GM23338 (cell line): ENCODE data around the gene FBXO17. TPM values are rescaled to one million over a fixed set of nuclear protein-coding genes. Genes with fewer than 3 reads are reported as not detected.

Experiments used
- ATAC-seq: fragments of 200-7000 bp; cut with Tn5 transposase; 3 replicates; pipeline ENCODE4 v1.9.1; 2020
- DNase-seq: peaks from one replicate; pipeline ENCODE4 v3.0.0-alpha.2; 2015; ENCODE audit warnings: low spot score
- H2AFZ ChIP-seq: fragments of 200-600 bp; sonication (generic); 2 replicates; pipeline ENCODE4 v1.8.0; 2016; ENCODE audit warnings: antibody characterized with exemption, mild to moderate bottlenecking, moderate library complexity
- H3F3A ChIP-seq: fragments of 200-600 bp; sonication (generic); replicated peaks from 2 replicates; pipeline ENCODE4 v1.8.0; 2017; ENCODE audit warnings: antibody characterized with exemption, mixed run types, low read depth
- H3K27ac ChIP-seq: fragments of 200-600 bp; sonication (generic); 2 replicates; pipeline ENCODE4 v1.6.1; 2016; ENCODE audit warnings: low read depth
- H3K27me3 ChIP-seq: fragments of 200-600 bp; sonication (generic); 2 replicates; pipeline ENCODE4 v1.8.0; 2016; ENCODE audit warnings: mild to moderate bottlenecking, mixed run types, moderate library complexity; ENCODE audit not compliant: insufficient read depth
- H3K36me3 ChIP-seq: fragments of 200-600 bp; sonication (generic); 2 replicates; pipeline ENCODE4 v1.8.0; 2016; ENCODE audit warnings: mild to moderate bottlenecking; ENCODE audit not compliant: insufficient read depth
- H3K4me1 ChIP-seq: fragments of 200-600 bp; sonication (generic); 2 replicates; pipeline ENCODE4 v1.8.0; 2016; ENCODE audit warnings: mild to moderate bottlenecking, moderate library complexity; ENCODE audit not compliant: insufficient read depth
- H3K4me2 ChIP-seq: fragments of 200-600 bp; sonication (generic); 2 replicates; pipeline ENCODE4 v1.7.1; 2017; ENCODE audit warnings: mixed run types
- H3K4me3 ChIP-seq: fragments of 200-600 bp; sonication (generic); 2 replicates; pipeline ENCODE4 v1.6.1; 2016; ENCODE audit warnings: mixed run types
- H3K79me2 ChIP-seq: fragments of 200-600 bp; sonication (generic); replicated peaks from 2 replicates; pipeline ENCODE4 v1.8.0; 2017; ENCODE audit warnings: mild to moderate bottlenecking; ENCODE audit not compliant: insufficient read depth
- H3K9me2 ChIP-seq: fragments of 200-600 bp; sonication (generic); 2 replicates; pipeline ENCODE4 v1.8.0; 2017; ENCODE audit not compliant: insufficient read depth
- H4K20me1 ChIP-seq: fragments of 200-600 bp; sonication (generic); replicated peaks from 2 replicates; pipeline ENCODE4 v1.8.0; 2017; ENCODE audit warnings: mild to moderate bottlenecking; ENCODE audit not compliant: insufficient read depth
- H3K27ac Mint-ChIP-seq: 2 replicates; pipeline ENCODE4 v1.8.0; 2020; ENCODE audit warnings: inconsistent platforms, mild to moderate bottlenecking, moderate library complexity, mixed read lengths
- H3K27me3 Mint-ChIP-seq: 3 replicates; pipeline ENCODE4 v1.8.0; 2022; ENCODE audit warnings: low read depth, mild to moderate bottlenecking, moderate library complexity, mixed read lengths, inconsistent platforms; ENCODE audit not compliant: insufficient read depth, poor library complexity
- H3K36me3 Mint-ChIP-seq: 3 replicates; pipeline ENCODE4 v1.8.0; 2021; ENCODE audit warnings: low read depth, mild to moderate bottlenecking, inconsistent platforms, moderate library complexity, mixed read lengths
- H3K4me1 Mint-ChIP-seq: 3 replicates; pipeline ENCODE4 v1.8.0; 2020; ENCODE audit warnings: mild to moderate bottlenecking, inconsistent platforms, mixed read lengths
- H3K4me3 Mint-ChIP-seq: 3 replicates; pipeline ENCODE4 v1.8.0; 2021; ENCODE audit warnings: moderate library complexity, mild to moderate bottlenecking, inconsistent platforms, mixed read lengths
- H3K9me3 Mint-ChIP-seq: 3 replicates; pipeline ENCODE4 v1.8.0; 2020; ENCODE audit warnings: moderate library complexity, mild to moderate bottlenecking, inconsistent platforms, mixed read lengths
- CREB1 ChIP-seq: fragments of 250-450 bp; sonication (Bioruptor Pico); IDR thresholded peaks from 2 replicates; pipeline ENCODE4 v1.5.0; 2020; ENCODE audit warnings: low read depth, mild to moderate bottlenecking, moderate library complexity
- CTCF ChIP-seq, 2 experiments: fragments of 200-600 bp in 1 of 2; sonication (generic) in 1 of 2; conservative IDR thresholded peaks; 2 replicates each; pipeline versions ENCODE4 v1.5.1 to v1.6.1; 2016 to 2017; ENCODE audit warnings: antibody characterized with exemption in 2 of 2, low read depth in 2 of 2, mild to moderate bottlenecking in 2 of 2, moderate library complexity in 1 of 2
- ETS1 ChIP-seq: IDR thresholded peaks from 2 replicates; pipeline ENCODE4 v1.6.1; 2016; ENCODE audit warnings: antibody characterized with exemption
- EZH2 ChIP-seq: fragments of 200-600 bp; sonication (generic); IDR thresholded peaks from one replicate; pipeline ENCODE4 v1.8.0; 2017; ENCODE audit warnings: antibody characterized with exemption, mild to moderate bottlenecking, low read depth; ENCODE audit not compliant: unreplicated experiment
- EZH2phosphoT487 ChIP-seq: fragments of 200-600 bp; sonication (generic); IDR thresholded peaks from one replicate; pipeline ENCODE4 v1.8.1; 2018; ENCODE audit warnings: antibody characterized with exemption; ENCODE audit not compliant: unreplicated experiment
- JUNB ChIP-seq: IDR thresholded peaks from one replicate; pipeline ENCODE4 v1.6.1; 2016; ENCODE audit warnings: antibody characterized with exemption; ENCODE audit not compliant: unreplicated experiment
- NANOG ChIP-seq: IDR thresholded peaks from 2 replicates; pipeline ENCODE4 v1.6.1; 2016; ENCODE audit warnings: antibody characterized with exemption, borderline replicate concordance
- POLR2AphosphoS5 ChIP-seq: IDR thresholded peaks from 2 replicates; pipeline ENCODE4 v1.6.1; 2016; ENCODE audit warnings: antibody characterized with exemption, low read depth
- STAT1 ChIP-seq: IDR thresholded peaks from one replicate; pipeline ENCODE4 v1.6.1; 2016; ENCODE audit warnings: antibody characterized with exemption; ENCODE audit not compliant: unreplicated experiment
- ZNF114 ChIP-seq: fragments of 250-450 bp; sonication (Bioruptor Pico); IDR thresholded peaks from 2 replicates; pipeline ENCODE4 v1.5.0; 2020; ENCODE audit warnings: mild to moderate bottlenecking, moderate library complexity
- ZNF331 ChIP-seq: fragments of 250-450 bp; sonication (Bioruptor Pico); IDR thresholded peaks from 2 replicates; pipeline ENCODE4 v1.5.0; 2020; ENCODE audit warnings: low read depth, mild to moderate bottlenecking, moderate library complexity
- polyA plus RNA-seq: library from polyadenylated mRNA; unstranded; fragments of >200 nt; fragmentation: Nextera tagmentation; extraction: Ambion mirVana; gene quantifications from 2 replicates; pipeline ENCODE4 v1.2.1, GENCODE V29; 2016
- total RNA-seq: library from RNA; depleted of rRNA; stranded (reverse); fragments of >200 nt; shearing (Covaris generic); gene quantifications from 2 replicates; pipeline ENCODE4 v1.2.3, GENCODE V29; 2014

Gene FBXO17
- total and polyA plus RNA-seq, 2 experiments from 2014 or later: 17.2 to 29.0 TPM

DNA sequence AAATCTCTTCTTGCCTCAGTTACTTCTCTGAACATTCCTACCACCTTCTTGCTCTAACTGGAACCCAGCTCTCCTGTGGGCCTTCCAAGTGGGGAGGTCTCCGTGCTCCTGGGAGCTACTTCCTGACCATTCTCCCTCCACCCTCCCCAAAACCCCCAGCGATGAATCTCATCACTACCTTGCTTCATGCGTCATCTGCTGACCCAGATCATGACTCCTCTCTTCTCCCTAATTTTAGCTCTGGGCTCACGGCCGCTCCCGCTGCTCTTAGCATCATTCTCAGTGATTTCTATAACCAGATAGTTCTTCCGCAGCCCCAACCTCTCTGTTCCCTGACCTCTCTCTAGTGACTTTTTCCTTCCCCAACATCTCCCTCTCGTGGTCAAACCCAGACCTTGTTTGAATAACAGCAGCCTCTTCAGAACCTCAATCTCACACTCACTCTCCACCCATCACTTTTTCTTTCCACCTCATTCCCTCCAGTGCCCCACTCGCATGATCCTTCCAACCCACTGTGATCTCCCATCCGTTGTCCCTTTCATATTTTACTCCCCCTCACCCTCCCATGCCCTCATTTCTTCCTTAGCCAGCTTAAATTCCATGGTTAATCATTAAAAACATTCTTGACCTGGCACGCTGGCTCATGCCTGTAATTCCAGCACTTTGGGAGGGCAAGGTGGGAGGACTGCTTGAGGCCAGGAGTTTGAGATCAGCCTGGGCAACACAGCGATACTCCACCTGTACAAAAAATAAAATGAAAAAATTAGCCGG, 23.0 kb downstream of the FBXO17 start:
- TF ChIP-seq CTCF (conservative IDR thresholded peaks at IDR 0.05; ENCODE audit: low read depth in 2 of 2): peak; percentile 55 to 69
- TF ChIP-seq STAT1: no peak
- Histone ChIP-seq H3K4me3 (no peak overlapping the region), H3K79me2 (no peaks in the 10 kb centered on the region), H3K36me3 (no peaks in the 10 kb centered on the region), H3F3A (peaks cover 4% of the 10 kb centered on the region; the same call in 1 of the 2 replicates), H3K4me1 (no peaks in the 10 kb centered on the region), H2AFZ (no peak overlapping the region), H3K9me2 (no peaks in the 10 kb centered on the region), H3K4me2 (no peak overlapping the region), H4K20me1 (peaks cover 6% of the 10 kb centered on the region; the same call in 1 of the 2 replicates), H3K27ac (0 out of 2 replicates have a peak overlapping the region, but pooled peaks have one; percentile 32), H3K27me3 (no peaks in the 10 kb centered on the region)
- Mint-ChIP-seq H3K36me3 (peaks cover 8% of the 10 kb centered on the region), H3K27ac (no peak overlapping the region), H3K4me3 (peak overlapping the region; percentile 0; the same call in 1 of the 3 replicates), H3K27me3 (peaks cover 21% of the 10 kb centered on the region), H3K9me3 (peaks cover 5% of the 10 kb centered on the region; the same call in 2 of the 3 replicates), H3K4me1 (peaks cover 5% of the 10 kb centered on the region)
- ATAC-seq: peak; percentile 21
- peak; percentile 80 for DNase-seq

- no peaks in the 10 kb centered on the region for H3K36me3 ChIP-seq
- H3K9me2 ChIP-seq: no peaks in the 10 kb centered on the region
- Mint-ChIP-seq H3K4me1 (peaks cover 5% of the 10 kb centered on the region), H3K36me3 (peaks cover 6% of the 10 kb centered on the region; the same call in 2 of the 3 replicates), H3K9me3 (peaks cover 4% of the 10 kb centered on the region; the same call in 2 of the 3 replicates), H3K27me3 (peaks cover 21% of the 10 kb centered on the region), H3K4me3 (no peak overlapping the region), H3K27ac (no peak overlapping the region)
- no peaks in the 10 kb centered on the region for H3K79me2 ChIP-seq
- no peak overlapping the region for H3K4me3 ChIP-seq
- H3K27me3 ChIP-seq: no peaks in the 10 kb centered on the region
- H2AFZ ChIP-seq: no peak overlapping the region
- H3K27ac ChIP-seq: no peak overlapping the region
- no peak for ATAC-seq
- peaks cover 6% of the 10 kb centered on the region; the same call in 1 of the 2 replicates for H4K20me1 ChIP-seq
- H3K4me1 ChIP-seq: no peaks in the 10 kb centered on the region
- H3F3A ChIP-seq: peaks cover 4% of the 10 kb centered on the region; the same call in 1 of the 2 replicates
- H3K4me2 ChIP-seq: no peak overlapping the region
- no peak for DNase-seq
- TF ChIP-seq NANOG (no peak), ETS1 (no peak), ZNF114 (CRISPR knock-in tag) (no peak), EZH2phosphoT487 (no peak), POLR2AphosphoS5 (no peak), ZNF331 (no peak), STAT1 (no peak), CREB1 (CRISPR knock-in tag) (no peak), EZH2 (no peak), CTCF (conservative IDR thresholded peaks at IDR 0.05; ENCODE audit: low read depth in 2 of 2) (no peak), JUNB (no peak)
Measured at GRCh38 chr19:38951187-38951586, 24.4 kb downstream of the FBXO17 start.
